ENCODE measurements around the gene DSC3.

DNA sequence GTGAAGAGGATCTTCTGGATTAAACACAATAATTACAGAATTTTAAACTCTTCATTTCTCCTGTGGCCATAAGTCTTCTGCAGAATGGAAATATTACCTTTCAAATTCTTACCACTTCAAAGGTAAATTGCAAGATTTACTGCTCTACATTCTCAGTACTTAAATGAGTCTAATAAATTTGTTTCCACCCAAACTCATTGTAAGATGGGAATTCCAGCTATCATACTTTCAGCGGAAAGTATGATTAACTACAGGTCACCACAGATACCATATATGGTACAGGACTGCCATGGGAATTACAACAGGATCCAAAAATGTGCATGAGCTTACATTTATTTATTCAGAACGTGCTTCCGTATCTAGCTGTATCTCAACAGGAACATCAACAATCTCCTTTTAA lies 3.1 kb downstream of the DSC3 start:
- TF ChIP-seq POLR2A (IDR thresholded peaks at IDR 0.05; ENCODE audit: low read depth, low read length), result no peak
- no peak for TF ChIP-seq PAX5 (IDR thresholded peaks at IDR 0.05; ENCODE audit: insufficient read depth, low read length, severe bottlenecking)
- TF ChIP-seq POU2F2 (IDR thresholded peaks at IDR 0.05; ENCODE audit: low read depth, low read length), result no peak

All from GM12891 (cell line).